ENCODE results near the gene CELA2A. TPM values are rescaled to one million over a fixed set of nuclear protein-coding genes. Genes with fewer than 3 reads are reported as not detected.
A peak's percentile ranks its signal among the peaks of the same experiment; 100 is the strongest.
"Not testable (repeated sequence)": the region's sequence is repeated elsewhere in the genome, so short reads cannot be mapped to it uniquely, and the experiment has no call there.

Gene CELA2A
- total RNA-seq, 2 donors from 2014 or later: not detected

DNA sequence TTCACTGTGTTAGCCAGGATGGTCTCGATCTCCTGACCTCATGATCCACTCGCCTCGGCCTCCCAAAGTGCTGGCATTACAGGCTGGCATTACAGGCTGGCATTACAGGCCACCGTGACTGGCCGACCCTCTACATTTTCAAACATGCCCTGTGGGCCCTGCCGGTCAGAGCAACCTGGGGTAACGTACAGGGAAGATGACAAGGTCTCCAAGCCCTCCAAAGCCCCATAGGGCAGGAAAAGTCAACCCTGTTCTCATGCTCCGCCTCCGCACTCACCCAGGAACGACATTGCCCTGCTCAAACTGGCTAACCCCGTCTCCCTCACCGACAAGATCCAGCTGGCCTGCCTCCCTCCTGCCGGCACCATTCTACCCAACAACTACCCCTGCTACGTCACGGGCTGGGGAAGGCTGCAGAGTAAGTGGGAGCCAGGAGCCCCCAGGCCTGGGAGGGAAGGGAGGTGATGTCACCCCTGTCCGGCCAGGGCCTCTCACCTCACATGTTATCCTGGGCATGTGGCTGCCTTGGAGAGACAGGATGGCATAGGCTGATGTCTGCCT is 26.5 kb downstream of the CELA2A start:
- ATAC-seq; intact Hi-C loops (cut with DNase I); DNase-seq: not testable (repeated sequence)

DNA sequence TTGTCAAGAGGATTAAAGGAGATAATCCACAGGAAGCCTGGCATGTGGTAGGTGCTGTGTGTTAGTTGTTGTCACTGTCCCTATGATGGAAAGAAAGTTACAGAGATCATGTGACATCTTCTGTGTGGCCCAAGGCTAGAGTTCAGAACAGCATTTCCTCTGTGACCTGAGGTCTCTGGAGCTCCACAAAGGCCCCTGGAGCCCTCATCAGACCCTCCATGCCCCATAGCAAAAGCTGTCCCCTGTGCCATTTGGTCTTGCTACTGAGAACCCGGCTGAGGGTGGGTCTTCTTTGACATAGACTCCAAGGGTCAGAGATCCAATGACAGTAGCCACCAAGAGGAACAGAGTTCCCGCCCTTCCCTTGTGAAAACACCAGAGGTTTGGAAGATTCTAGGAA is 27.4 kb downstream of the CELA2A start:
- DNase-seq (no peak), ATAC-seq (no peak)
- intact Hi-C loops (cut with DNase I): no loop called here

GRCh38 chr1:15484443-15484842 is 27.9 kb downstream of the CELA2A start:
- ATAC-seq; intact Hi-C loops (cut with DNase I); DNase-seq: not testable (repeated sequence)

GRCh38 chr1:15485636-15486035 is 29.1 kb downstream of the CELA2A start:
- intact Hi-C loops (cut with DNase I): no loop called here
- DNase-seq: no peak
- no peak for ATAC-seq

- DNase-seq; ATAC-seq; intact Hi-C loops (cut with DNase I): not testable (repeated sequence)
These were observed 30.5 kb downstream of the CELA2A start for GRCh38 chr1:15486844-15487610.

DNA sequence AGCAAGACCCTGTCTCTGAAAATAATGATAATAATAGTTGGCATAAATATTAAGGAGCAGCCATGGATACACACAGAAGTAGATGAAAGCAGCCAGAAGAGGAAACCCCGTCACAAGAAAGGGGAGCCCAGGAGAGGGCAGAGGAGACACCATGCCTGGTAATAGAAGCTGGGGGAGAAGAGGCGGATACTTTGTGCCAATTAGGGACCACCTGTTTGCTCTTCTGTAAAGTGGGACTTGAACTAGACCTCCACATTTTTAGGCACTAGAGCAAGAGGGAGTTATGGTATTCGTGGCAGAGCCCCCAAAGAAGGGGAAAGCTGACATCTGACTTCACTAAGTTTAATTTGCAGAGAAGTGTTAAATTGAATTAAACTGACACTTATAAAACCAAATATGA is 31.8 kb downstream of the CELA2A start:
- DNase-seq (no peak), ATAC-seq (no peak)
- intact Hi-C loops (cut with DNase I): no loop called here

DNA sequence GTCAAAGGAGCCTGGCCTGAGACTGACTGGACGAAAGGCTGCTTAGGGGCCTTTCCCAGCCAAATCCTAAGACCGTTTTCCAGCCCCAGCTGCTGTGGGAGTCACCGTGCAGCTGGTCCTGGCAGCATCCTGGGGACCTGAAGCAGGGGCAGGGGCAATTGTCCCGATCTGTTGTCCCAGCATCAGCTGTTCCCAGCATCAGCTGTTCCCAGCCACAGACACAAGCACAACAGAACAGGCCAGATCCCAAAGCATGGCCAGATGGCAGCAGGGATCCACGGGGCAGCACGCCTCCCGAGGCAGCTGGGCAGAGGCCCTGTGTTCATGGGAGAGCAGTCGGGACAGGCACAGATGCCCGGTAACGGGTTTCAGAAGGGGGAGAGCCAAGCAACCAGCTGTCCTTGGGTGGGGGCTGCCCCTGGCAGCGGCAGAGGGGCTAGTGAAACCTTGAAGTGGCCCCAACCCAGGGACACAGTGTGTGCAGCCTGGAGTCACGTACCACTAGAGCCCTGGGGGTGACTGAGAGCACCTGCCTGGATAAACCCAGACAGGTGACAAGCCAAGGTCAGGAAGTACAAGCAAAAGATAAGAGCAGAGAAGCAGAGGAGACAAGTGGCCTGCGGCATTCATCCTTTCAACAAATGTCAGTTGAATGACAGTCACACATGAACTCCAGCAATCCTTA is 32.7 kb downstream of the CELA2A start:
- intact Hi-C loops (cut with DNase I): no loop called here
- ATAC-seq (peak; percentile 20 to 21), DNase-seq (no peak)

DNA sequence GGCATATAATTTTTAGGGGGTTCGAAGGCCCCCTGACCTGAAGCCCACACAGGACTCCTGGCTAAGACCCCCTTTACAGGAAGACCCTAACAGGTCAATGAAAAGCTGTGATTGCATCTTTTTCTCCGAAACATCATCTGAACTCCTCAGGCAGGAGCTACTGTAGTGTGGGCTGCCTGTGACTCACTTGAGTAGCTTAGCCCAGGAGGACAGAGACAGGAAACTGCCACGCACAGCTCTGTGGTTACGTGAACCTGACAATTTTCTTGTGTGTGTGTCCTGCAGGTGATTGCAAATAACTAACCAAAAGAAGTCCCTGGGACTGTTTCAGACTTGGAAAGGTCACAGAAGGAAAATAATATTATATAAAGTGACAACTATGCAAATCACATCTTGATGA is 34.5 kb downstream of the CELA2A start:
- intact Hi-C loops (cut with DNase I); ATAC-seq; DNase-seq: not testable (repeated sequence)

- ATAC-seq: peak; percentile 73 to 86
- intact Hi-C loops (cut with DNase I): no loop called here
- DNase-seq: peak; percentile 36
These were observed 36.1 kb downstream of the CELA2A start for GRCh38 chr1:15492596-15492995.

GRCh38 chr1:15493869-15494390 is 37.4 kb downstream of the CELA2A start:
- ATAC-seq (no peak), DNase-seq (no peak)
- intact Hi-C loops (cut with DNase I): no loop called here

- intact Hi-C loops (cut with DNase I): loop anchor here in 1 of 2 donors (10.0 kb wide), 1 partner anchor 176 kb away; no protein-coding TSS in a partner anchor
- peak; percentile 10 to 85 for ATAC-seq
- no peak for DNase-seq
These were observed 43.9 kb downstream of the CELA2A start for GRCh38 chr1:15500184-15501178.

DNA sequence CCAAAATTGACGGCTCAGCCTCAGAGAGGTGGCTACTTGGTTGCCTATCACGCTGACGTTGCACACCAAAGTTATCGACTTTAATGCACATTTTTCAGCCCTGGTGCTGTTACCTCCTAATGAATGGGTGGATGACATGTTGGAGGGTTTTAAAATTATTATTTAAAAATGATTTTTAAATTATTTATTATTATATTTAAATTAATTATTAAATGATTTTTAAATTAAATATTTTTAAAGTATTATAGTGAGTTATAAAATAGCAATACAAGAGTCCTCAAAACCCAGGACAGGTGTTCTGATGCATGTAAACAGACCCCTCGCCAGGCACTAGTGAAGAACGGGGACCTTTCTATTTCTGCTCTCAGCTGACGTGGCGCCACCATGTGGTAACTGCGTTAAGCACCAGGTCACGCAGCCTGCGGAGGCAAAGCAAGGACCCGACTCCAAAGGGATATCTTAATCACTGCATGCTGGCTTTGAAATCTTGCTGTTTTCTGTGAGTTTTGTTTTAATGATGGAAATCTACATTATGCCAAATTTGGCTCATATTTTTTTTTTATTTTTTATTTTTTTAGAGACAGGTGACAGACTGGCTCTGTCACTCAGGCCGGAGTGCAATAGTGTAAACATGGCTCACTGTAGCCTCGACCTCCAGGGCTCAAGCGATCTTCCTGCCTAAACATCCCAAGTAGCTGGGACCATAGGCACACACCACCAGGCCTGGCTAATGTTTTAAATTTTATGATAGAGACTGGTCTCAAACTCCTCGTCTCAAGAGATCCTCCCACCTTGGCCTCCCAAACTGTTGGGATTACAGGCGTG is 44.9 kb downstream of the CELA2A start:
- intact Hi-C loops (cut with DNase I): loop anchor here in 1 of 2 donors (10.0 kb wide), 1 partner anchor 177 kb away; no protein-coding TSS in a partner anchor

DNA sequence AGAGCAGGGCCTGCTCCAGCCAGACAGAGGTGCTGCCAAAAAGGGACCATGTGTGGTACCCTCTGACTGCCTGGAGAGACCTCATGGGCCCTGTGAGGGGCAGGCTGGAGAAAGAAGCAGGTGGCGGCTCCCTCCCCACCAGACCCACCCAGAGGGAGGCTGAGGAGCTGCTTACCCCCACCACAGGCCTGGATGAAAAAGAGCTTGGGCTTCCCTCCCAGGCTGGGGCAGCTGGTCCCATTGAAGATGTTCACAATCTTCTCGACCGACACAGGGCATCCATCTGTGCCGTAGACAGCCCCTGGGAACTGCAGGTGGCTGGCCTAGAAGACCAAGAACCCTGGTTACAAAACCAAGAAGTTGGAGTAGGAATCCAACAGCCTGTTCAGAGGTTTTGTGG is 47.9 kb downstream of the CELA2A start:
- intact Hi-C loops (cut with DNase I): loop anchor here in 1 of 2 donors (10.0 kb wide), 1 partner anchor 180 kb away; no protein-coding TSS in a partner anchor
- DNase-seq (no peak), ATAC-seq (no peak)

More for the DNA sequence above, 44.9 kb downstream of the CELA2A start:
- ATAC-seq (peak in 1 of 2 donors; percentile 44), DNase-seq (peak; percentile 59)

- DNase-seq (no peak), ATAC-seq (no peak)
- intact Hi-C loops (cut with DNase I): loop anchor here in 1 of 2 donors (10.0 kb wide), 1 partner anchor 182 kb away; no protein-coding TSS in a partner anchor
These were observed 50.3 kb downstream of the CELA2A start for GRCh38 chr1:15506831-15507230.

- intact Hi-C loops (cut with DNase I): loop anchor here in 1 of 2 donors (10.0 kb wide), 1 partner anchor 182 kb away; no protein-coding TSS in a partner anchor
- peak; percentile 37 to 55 for ATAC-seq
These were observed 50.7 kb downstream of the CELA2A start for GRCh38 chr1:15507278-15507677.

GRCh38 chr1:15508700-15509487 is 52.4 kb downstream of the CELA2A start:
- intact Hi-C loops (cut with DNase I): loop anchor here in 1 of 2 donors (10.0 kb wide), 1 partner anchor 184 kb away; no protein-coding TSS in a partner anchor
- ATAC-seq: no peak

More at GRCh38 chr1:15507278-15507677, 50.7 kb downstream of the CELA2A start:
- no peak for DNase-seq

More at GRCh38 chr1:15508700-15509487, 52.4 kb downstream of the CELA2A start:
- no peak for DNase-seq
